Endothelial cell of umbilical vein (primary cell): Measurements from ENCODE around the gene NUP214. TPM values are rescaled to one million over a fixed set of nuclear protein-coding genes. Genes with fewer than 3 reads are reported as not detected.

Experiments
- BruUV-seq: library from RNA; stranded (reverse); fragments of 400-500 nt; replicated peaks from 2 replicates; lab custom pipeline; 2021; lab: Mats Ljungman, UMichigan
- CTCF ChIA-PET: fragments of 300-600, 350-600 bp; sonication (Branson Sonifier 250); formaldehyde crosslinking; loops from one replicate; lab custom pipeline; 2021; ENCODE audit warnings: antibody characterized with exemption, inconsistent platforms; lab: Charles Lee
- POLR2A ChIA-PET: fragments of 300-600, 350-600 bp; sonication (Branson Sonifier 250); formaldehyde crosslinking; loops from one replicate; lab custom pipeline; 2021; ENCODE audit warnings: antibody characterized with exemption, inconsistent platforms; lab: Charles Lee
- DNase-seq: peaks from one replicate; pipeline ENCODE4 v3.0.0-alpha.2; 2011; ENCODE audit warnings: low read depth, low spot score
- FAIRE-seq: peaks from 2 replicates; lab custom pipeline; 2011; peaks lifted over from hg19 to GRCh38; lab: Jason Lieb, UNC
- H2AFZ ChIP-seq: 2 replicates; pipeline ENCODE4 v1.6.0; 2012; ENCODE audit warnings: low read depth, low read length, control low read depth, inconsistent platforms
- H3K27ac ChIP-seq: 2 replicates; pipeline ENCODE4 v1.5.1; 2011; ENCODE audit warnings: low read depth, mild to moderate bottlenecking, control low read depth, low read length, moderate library complexity; ENCODE audit not compliant: insufficient read depth
- H3K27me3 ChIP-seq, 2 experiments: 2 replicates each; pipeline versions ENCODE4 v1.6.0 to v1.6.1; 2011; ENCODE audit warnings: low read length in 2 of 2, mixed read lengths in 1 of 2; ENCODE audit not compliant: control insufficient read depth in 2 of 2, insufficient read depth in 2 of 2
- H3K36me3 ChIP-seq, 2 experiments: 2 replicates in 1 of 2; 3 replicates in 1 of 2; pipeline ENCODE4 v1.5.1; 2011; ENCODE audit warnings: low read length in 2 of 2, mild to moderate bottlenecking in 1 of 2, moderate library complexity in 1 of 2; ENCODE audit not compliant: control insufficient read depth in 2 of 2, insufficient read depth in 2 of 2; ENCODE audit errors: extremely low read depth in 1 of 2
- H3K4me1 ChIP-seq: 3 replicates; pipeline ENCODE4 v1.5.1; 2011; ENCODE audit warnings: mild to moderate bottlenecking, low read length; ENCODE audit not compliant: control insufficient read depth, insufficient read depth; ENCODE audit errors: extremely low read depth
- H3K4me2 ChIP-seq: 2 replicates; pipeline ENCODE4 v1.6.1; 2011; ENCODE audit warnings: low read length, control low read depth, mixed read lengths; ENCODE audit not compliant: insufficient read depth
- H3K4me3 ChIP-seq, 3 experiments: fragments of 200-600 bp in 1 of 3; sonication (generic), shearing (Covaris generic) in 1 of 3; replicated peaks in 1 of 3; 2 replicates each; pipeline ENCODE4 v1.5.1; 2011 to 2016; ENCODE audit warnings: control low read depth in 3 of 3, low read length in 3 of 3, mild to moderate bottlenecking in 2 of 3, inconsistent platforms in 1 of 3, low read depth in 1 of 3, moderate library complexity in 1 of 3; ENCODE audit not compliant: insufficient read depth in 1 of 3
- H3K79me2 ChIP-seq: 2 replicates; pipeline ENCODE4 v1.6.0; 2012; ENCODE audit warnings: low read length, inconsistent platforms; ENCODE audit not compliant: control insufficient read depth, insufficient read depth
- H3K9ac ChIP-seq: replicated peaks from 2 replicates; pipeline ENCODE3; 2011; ENCODE audit warnings: low read length, control low read depth; ENCODE audit not compliant: insufficient read depth; ENCODE audit errors: extremely low read depth
- H3K9me1 ChIP-seq: replicated peaks from 3 replicates; pipeline ENCODE4 v1.6.0; 2011; ENCODE audit warnings: mild to moderate bottlenecking, low read length; ENCODE audit not compliant: control insufficient read depth, insufficient read depth; ENCODE audit errors: extremely low read depth
- H3K9me3 ChIP-seq: replicated peaks from 2 replicates; pipeline ENCODE4 v1.5.1; 2012; ENCODE audit warnings: low read length, inconsistent platforms; ENCODE audit not compliant: control insufficient read depth, insufficient read depth
- H4K20me1 ChIP-seq: replicated peaks from 2 replicates; pipeline ENCODE3; 2011; ENCODE audit warnings: mild to moderate bottlenecking, low read length; ENCODE audit not compliant: control insufficient read depth, insufficient read depth; ENCODE audit errors: extremely low read depth
- EZH2 ChIP-seq: IDR thresholded peaks from 2 replicates; pipeline ENCODE4 v1.6.1; 2012; ENCODE audit warnings: borderline replicate concordance, low read depth, mild to moderate bottlenecking, moderate library complexity, low read length, inconsistent platforms; ENCODE audit not compliant: severe bottlenecking
- FOS ChIP-seq: IDR thresholded peaks from 2 replicates; pipeline ENCODE4 v1.6.1; 2011; ENCODE audit warnings: mild to moderate bottlenecking, low read length, moderate library complexity, borderline replicate concordance; ENCODE audit not compliant: insufficient read depth
- GATA2 ChIP-seq: IDR thresholded peaks from 2 replicates; pipeline ENCODE4 v1.7.0; 2011; ENCODE audit warnings: low read depth, mild to moderate bottlenecking, moderate library complexity, mixed read lengths, low read length; ENCODE audit not compliant: insufficient read length, insufficient read depth
- JUN ChIP-seq: IDR thresholded peaks from 2 replicates; pipeline ENCODE4 v1.6.1; 2011; ENCODE audit warnings: borderline replicate concordance, low read depth; ENCODE audit not compliant: insufficient read length, insufficient read depth
- MYC ChIP-seq: IDR thresholded peaks from one replicate; pipeline ENCODE4 v1.6.1; 2011; ENCODE audit warnings: mild to moderate bottlenecking, low read depth, low read length
- POLR2A ChIP-seq: IDR thresholded peaks from 2 replicates; pipeline ENCODE4 v1.6.1; 2012; ENCODE audit warnings: low read depth, mild to moderate bottlenecking, control low read depth, low read length
- POLR2AphosphoS5 ChIP-seq: IDR thresholded peaks from 2 replicates; pipeline ENCODE4 v1.6.1; 2012; ENCODE audit warnings: low read depth, mild to moderate bottlenecking, control low read depth, low read length, moderate library complexity; ENCODE audit not compliant: insufficient read depth
- dilution Hi-C: fragments of 300-500 bp; cut with MboI; formaldehyde crosslinking; loops from one replicate; pipeline ENCODE4 v1.15.0; 2019; ENCODE audit warnings: low sequenced_read_pairs; ENCODE audit not compliant: extremely low pct_ligation_motif_present
- intact Hi-C: fragments of 100-400 bp; cut with micrococcal nuclease; formaldehyde crosslinking; loops from one replicate; pipeline ENCODE4 v1.10.0; 2022
- polyA plus RNA-seq, 4 experiments: library from polyadenylated mRNA; depleted of rRNA in 3 of 4; stranded (reverse) in 3 of 4; unstranded in 1 of 4; fragments of >200 nt; gene quantifications; 2 replicates each; pipeline versions ENCODE4 v1.2.1 to v1.2.3, GENCODE V29; 2011 to 2012; ENCODE audit warnings: missing spikeins in 1 of 4
- total RNA-seq: library from RNA; stranded (reverse); gene quantifications from 2 replicates; pipeline ENCODE4 v1.2.3, GENCODE V29; 2021
- TF ChIP-seq, protein P1 (sequence below): IDR thresholded peaks from 2 replicates; pipeline ENCODE4 v1.6.1; 2011; ENCODE audit not compliant: insufficient read depth, insufficient read length
- TF ChIP-seq, protein P2 (sequence below), 2 donors: IDR thresholded peaks; 1 replicate in 1 of 2; 2 replicates in 1 of 2; pipeline ENCODE4 v1.5.1; 2011; ENCODE audit warnings: low read length in 2 of 2, mild to moderate bottlenecking in 2 of 2, moderate library complexity in 2 of 2, control low read depth in 1 of 2, inconsistent platforms in 1 of 2, low read depth in 1 of 2; ENCODE audit not compliant: insufficient read depth in 1 of 2; ENCODE audit errors: extremely low read depth in 1 of 2

Gene NUP214
- total and polyA plus RNA-seq, 2 donors (not counting 3 experiments of a cell fraction or from before 2014, with no cell fraction given): 28.7 to 65.9 TPM

DNA sequence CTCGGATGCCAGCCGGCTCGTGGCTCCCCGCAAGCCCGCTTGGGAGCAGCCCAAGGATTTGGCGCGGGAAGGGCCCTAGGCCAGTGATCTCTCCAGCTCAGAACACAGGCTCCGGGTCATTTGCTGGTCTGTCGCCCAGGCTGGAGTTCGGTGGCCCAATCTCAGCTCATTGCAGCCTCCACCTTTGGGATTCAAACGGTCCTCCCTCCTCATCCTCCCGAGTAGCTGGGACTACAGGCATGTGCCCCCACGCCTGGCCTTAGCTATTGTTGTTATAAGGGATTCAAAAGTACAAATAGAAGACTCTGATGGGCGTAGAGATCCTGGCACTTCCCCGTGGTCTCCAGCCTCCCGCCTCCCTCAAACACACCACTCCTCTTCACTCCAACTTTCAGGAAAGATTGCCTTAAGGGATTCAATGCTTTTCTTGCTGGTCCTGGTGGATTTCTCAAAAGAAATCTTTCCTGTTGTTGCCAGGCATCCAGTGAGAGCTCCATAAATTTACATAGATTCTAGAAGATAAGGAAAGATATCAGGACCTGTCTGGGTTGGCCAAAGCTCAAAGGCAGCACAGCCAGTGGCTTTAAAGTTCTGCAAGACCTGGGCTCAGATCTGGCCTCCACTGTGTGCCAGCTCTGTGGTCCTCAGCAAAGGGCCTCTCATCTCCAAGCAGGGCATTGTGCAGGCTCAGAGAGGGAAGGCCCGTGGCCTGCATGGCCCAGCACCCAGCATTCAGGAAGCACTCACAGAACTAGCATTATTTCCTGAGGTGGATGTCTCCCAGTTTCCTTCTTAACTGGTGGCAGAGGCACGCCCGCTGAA lies 28.0 kb upstream of the NUP214 start:
- FAIRE-seq (no peak), DNase-seq (no peak)
- Histone ChIP-seq H3K4me1 (peaks cover 5% of the 10 kb centered on the region), H2AFZ (no peak overlapping the region), H3K9me3 (no peaks in the 10 kb centered on the region), H3K9ac (no peak overlapping the region), H3K27me3 (peaks cover 8 to 14% of the 10 kb centered on the region in 2 experiments), H3K4me2 (peak overlapping the region; percentile 54), H3K4me3 (peak overlapping the region in 2 of 3 experiments; percentile 46 to 61), H3K79me2 (no peaks in the 10 kb centered on the region), H4K20me1 (no peaks in the 10 kb centered on the region), H3K27ac (no peak overlapping the region), H3K9me1 (no peaks in the 10 kb centered on the region), H3K36me3 (no peaks in the 10 kb centered on the region)
- intact Hi-C loops (no loop called here), dilution Hi-C loops (no loop called here)
- POLR2A ChIA-PET: no interaction called here
- no peak for TF ChIP-seq JUN
- TF ChIP-seq EZH2: no peak
- TF ChIP-seq, protein P1, sequence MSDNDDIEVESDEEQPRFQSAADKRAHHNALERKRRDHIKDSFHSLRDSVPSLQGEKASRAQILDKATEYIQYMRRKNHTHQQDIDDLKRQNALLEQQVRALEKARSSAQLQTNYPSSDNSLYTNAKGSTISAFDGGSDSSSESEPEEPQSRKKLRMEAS: no peak
- no peak for TF ChIP-seq POLR2A
- no peak for TF ChIP-seq FOS
- TF ChIP-seq GATA2: no peak
- TF ChIP-seq MYC: no peak
- TF ChIP-seq POLR2AphosphoS5: no peak
- TF ChIP-seq, protein P2, sequence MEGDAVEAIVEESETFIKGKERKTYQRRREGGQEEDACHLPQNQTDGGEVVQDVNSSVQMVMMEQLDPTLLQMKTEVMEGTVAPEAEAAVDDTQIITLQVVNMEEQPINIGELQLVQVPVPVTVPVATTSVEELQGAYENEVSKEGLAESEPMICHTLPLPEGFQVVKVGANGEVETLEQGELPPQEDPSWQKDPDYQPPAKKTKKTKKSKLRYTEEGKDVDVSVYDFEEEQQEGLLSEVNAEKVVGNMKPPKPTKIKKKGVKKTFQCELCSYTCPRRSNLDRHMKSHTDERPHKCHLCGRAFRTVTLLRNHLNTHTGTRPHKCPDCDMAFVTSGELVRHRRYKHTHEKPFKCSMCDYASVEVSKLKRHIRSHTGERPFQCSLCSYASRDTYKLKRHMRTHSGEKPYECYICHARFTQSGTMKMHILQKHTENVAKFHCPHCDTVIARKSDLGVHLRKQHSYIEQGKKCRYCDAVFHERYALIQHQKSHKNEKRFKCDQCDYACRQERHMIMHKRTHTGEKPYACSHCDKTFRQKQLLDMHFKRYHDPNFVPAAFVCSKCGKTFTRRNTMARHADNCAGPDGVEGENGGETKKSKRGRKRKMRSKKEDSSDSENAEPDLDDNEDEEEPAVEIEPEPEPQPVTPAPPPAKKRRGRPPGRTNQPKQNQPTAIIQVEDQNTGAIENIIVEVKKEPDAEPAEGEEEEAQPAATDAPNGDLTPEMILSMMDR (IDR thresholded peaks at IDR 0.05; ENCODE audit: extremely low read depth in 1 of 2, insufficient read depth in 1 of 2, low read depth in 1 of 2, low read length in 2 of 2): no peak
- TSS peak; percentile 35 for BruUV-seq
- CTCF ChIA-PET: interaction anchor here (1.4 to 2.7 kb wide), 6 partner anchors 8 to 44 kb away, joined by 3 to 15 read pairs (median 7); partner anchors contain the start of gene NUP214
